GM11168 (cell line): ENCODE measurements around the gene PRR11.
"Not testable (repeated sequence)": the region's sequence is repeated elsewhere in the genome, so short reads cannot be mapped to it uniquely, and the experiment has no call there.

Experiments
- in situ Hi-C: fragments of 300-500 bp; cut with MboI; formaldehyde crosslinking; loops from one replicate; pipeline ENCODE4 v1.12.0; 2022; ENCODE audit warnings: low sequenced_read_pairs; ENCODE audit not compliant: unreplicated experiment

Gene PRR11

DNA sequence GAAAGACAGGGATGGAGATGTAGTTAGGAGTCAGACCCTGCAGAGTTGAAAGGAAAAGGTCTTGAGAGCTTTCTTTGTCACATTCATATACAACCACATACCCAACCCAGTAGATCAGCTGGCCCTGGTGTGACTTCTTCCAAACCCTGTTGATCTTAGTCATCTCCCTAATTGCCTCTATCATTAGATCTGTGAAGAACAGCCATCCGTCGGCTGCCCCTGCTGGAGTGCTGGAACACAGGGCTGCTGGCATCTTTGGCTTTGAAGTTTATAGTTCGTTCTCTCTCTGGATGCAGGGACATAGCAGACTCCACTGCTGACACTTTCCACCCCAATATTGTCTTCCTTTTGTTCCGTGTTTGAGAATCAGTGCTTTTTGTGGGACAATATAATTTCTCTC, 43.9 kb downstream of the PRR11 start:
- in situ Hi-C loops = no loop called here

DNA sequence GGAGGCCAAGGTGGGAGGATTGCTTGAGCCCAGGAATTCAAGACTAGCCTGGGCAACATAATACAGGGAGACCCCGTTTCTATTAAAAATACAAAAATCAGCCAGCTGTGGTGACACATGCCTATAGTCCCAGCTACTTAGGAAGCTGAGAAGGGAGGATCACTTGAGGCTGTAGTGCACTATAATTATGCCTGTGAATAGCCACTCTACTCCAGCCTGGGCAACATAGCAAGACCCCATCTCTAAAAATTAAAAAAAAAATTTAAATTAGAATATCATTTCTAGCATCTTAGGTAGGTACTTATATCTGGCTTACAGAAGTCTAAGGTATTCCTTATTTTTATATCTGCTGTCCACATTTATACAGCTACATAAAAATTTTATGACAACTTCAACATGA, 46.8 kb downstream of the PRR11 start:
- in situ Hi-C loops = no loop called here

DNA sequence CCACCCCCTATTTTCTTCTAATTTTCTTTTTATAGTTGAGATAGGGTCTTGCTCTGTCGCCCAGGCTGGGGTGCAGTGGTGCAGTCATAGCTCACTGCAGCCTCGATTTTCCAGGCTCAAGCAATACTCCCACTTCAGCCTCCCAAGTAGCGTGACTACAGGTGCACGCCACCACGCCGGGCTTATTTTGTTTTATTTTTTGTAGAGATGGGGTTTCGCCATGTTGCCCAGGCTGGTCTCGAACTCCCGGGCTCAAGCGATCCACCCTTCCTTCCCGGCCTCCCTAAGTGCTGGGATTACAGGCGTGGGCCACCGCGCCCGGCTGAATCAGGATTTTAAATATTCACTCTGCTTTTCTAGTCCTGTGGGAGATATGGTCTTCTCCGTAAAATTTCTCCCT, 63.8 kb downstream of the PRR11 start:
- in situ Hi-C loops = no loop called here

DNA sequence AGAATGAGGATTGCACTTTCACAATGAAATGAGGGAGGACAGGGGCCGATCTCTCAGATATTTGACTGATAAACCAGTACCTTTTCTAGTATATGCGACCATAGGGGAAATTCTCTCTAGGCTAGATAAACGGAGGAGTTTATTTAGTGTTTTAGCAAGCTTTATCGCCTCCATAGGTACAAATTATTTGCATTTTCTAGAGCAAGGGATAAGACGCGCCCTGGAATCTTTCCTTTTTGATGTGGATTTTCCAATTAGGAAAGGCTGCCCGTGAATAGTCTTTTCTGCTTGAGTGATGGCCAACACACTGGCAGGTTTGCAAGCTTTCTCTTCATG, 64.4 kb downstream of the PRR11 start:
- in situ Hi-C loops = no loop called here

DNA sequence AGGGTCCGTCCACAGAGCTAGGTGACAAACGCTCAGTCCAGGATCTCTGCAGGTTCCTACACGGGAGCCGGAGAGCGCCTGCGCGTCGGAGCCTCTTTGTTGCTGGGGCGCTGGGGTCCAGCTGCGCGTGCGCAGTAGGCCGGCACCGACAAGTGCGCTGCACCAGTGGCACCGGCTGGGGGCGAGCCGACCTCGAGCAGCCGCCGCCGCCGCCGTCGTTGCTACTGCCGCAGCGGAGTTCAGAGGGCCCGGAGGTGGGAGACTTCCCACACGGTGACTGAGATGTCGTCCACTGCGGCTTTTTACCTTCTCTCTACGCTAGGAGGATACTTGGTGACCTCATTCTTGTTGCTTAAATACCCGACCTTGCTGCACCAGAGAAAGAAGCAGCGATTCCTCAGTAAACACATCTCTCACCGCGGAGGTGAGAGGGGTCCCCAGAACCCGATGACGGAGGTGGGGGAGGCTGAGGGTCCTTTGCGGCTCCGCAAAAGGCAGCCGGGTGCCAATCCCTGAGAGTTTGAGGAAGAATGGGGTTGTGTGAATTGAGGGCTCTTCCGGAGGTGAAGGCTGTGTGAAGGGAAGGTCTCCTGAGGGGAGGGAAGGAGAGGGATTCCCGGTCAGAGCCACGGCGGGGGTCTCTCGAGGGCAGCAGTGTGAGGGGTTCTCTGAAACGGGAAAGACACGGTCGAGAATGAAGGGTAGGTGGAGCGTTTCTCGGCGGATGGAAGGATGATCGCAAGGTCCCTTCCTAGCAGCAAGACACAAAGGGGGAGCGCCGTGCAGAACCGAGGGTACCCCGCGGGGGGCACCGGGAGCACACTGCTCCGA, 65.0 kb downstream of the PRR11 start, which contains the start of gene GDPD1:
GDPD1 (plus strand) TSS at position 184 of the 831 bp plus-strand sequence; CDS start at position 283, 99 bp downstream.
- in situ Hi-C loops = no loop called here

- in situ Hi-C loops = no loop called here
Measured at GRCh38 chr17:59221159-59221847, 65.8 kb downstream of the PRR11 start.

GRCh38 chr17:59223813-59224212, 68.3 kb downstream of the PRR11 start:
- in situ Hi-C loops = no loop called here

DNA sequence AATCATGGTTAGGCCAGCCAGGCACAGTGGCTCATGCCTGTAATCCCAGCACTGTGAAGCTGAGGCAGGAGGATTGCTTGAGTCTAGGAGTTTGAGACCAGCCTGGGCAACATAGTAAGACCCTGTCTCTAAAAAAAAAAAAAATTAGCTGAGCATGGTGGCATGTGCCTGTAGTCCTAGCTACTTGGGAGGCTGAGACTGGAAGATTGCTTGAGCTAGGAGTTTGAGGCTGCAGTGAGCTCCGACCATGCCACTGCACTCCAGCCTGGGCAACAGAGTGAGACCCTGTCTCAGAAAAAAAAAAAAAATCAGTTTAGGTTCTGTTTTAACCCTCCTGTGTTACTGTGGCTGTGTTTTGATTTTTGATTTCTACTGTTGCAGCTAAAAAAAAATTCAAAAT, 73.0 kb downstream of the PRR11 start:
- in situ Hi-C loops = not testable (repeated sequence)

DNA sequence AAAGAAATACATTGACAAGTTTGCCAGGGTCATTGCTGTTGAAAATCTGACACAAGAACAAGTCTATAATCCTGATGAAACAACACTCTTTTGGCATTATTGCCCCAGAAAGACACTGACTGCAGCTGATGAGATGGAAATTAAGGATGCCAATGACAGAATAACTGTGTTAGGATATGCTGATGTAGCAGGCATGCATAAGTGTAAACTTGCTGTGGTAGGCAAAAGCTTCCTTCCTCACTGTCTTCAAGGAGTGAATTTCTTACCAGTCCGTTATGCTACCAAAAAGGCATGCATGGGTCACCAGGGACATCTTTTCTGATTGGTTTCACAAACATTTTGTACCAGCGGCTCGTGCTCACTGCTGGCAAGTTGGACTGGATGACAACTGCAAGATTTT, 75.2 kb downstream of the PRR11 start:
- in situ Hi-C loops = no loop called here

DNA sequence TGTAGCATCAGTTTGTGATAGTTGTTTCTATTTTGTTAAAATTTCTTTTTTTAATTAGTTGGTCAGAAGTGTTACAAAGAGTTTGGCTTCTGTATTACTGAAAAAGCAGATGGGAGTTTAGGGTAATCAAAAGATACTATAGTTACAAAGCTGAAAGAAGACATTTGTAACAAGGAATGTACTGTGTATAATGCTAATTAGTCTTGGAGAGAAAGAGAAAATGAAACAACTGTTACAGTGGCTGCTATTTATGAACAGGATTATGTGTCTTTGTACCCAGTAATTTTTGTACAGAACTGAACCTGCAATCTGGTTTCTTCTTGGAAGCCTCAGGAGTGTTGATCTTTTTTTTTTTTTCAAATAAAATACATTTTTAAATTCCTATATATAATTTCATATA, 79.1 kb downstream of the PRR11 start:
- in situ Hi-C loops = no loop called here

DNA sequence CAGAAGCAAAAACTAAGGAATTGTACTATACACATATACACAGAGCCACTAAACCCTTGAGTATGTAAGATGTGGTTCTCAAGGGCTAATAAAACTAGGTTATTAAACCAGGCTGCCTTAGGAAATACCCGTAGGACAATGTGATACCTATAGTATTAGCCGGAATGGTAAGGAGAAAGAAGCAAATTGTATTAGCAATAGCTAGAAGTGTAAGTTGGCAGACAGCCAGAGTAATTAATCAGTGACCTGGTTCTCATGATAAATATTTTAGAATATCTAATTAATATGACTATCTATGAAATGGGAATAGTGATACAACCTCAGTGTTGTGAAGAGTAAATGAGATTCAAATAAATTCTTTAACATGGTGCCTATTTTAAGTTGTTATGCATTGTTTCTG, 83.4 kb downstream of the PRR11 start:
- in situ Hi-C loops = no loop called here

- in situ Hi-C loops = no loop called here
Measured at GRCh38 chr17:59244081-59244480, 88.5 kb downstream of the PRR11 start.
